Loucy (cell line): ENCODE data around the gene DNAJB6.

Experiments
- EZH2phosphoT487 ChIP-seq: fragments of 200-600 bp; IDR thresholded peaks from 2 replicates; pipeline ENCODE4 v1.6.1; 2018; ENCODE audit warnings: antibody characterized with exemption, mild to moderate bottlenecking, moderate library complexity, borderline replicate concordance
- TF ChIP-seq, protein P1 (sequence below): fragments of 200-600 bp; sonication (generic); conservative IDR thresholded peaks from 2 replicates; pipeline ENCODE4 v1.5.1; 2014; ENCODE audit warnings: mild to moderate bottlenecking, antibody characterized with exemption, low read length

DNA sequence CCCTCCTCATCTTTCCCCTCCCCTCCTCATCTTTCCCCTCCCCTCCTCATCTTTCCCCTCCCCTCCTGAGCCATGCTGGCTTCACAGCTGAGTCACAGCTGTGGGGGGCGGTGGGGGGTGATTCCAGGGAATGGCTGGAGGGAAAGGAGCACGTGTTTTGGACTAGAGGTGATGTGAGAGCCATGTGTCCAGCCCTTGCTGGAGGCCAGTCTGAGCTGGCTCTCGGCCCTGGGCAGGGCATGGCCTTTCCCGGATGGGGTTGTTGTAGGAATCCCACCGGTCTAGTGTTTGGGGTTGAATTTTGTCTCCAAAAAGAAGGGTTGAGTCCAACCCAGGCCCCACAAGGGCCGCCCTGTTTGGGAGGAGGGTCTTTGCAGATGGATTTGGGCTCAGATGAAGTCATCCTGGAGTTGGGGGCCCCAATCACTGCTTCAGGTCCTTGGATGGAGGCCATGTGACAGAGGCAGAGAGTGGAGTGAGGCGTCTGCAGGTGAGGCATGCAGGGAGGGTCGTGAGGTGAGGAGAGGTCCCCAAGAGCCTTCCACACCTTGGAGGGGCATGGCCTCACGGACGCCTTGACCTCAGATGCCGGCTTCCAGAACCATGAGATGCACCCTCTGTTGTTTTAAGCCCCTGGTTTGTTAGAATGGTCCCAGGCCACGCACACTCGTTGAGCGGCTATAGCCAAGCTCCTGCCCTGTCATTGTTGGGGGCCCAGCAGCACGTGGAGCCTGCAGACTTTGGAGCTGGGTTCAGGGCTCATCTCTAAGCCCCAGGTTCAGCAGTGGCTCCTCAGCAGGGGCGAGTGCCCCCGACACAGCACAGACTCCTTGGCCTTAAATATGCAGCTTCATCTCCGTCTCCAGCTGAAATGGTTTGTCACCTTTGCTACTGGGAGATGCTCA lies 101.6 kb downstream of the DNAJB6 start:
- TF ChIP-seq, protein P1, sequence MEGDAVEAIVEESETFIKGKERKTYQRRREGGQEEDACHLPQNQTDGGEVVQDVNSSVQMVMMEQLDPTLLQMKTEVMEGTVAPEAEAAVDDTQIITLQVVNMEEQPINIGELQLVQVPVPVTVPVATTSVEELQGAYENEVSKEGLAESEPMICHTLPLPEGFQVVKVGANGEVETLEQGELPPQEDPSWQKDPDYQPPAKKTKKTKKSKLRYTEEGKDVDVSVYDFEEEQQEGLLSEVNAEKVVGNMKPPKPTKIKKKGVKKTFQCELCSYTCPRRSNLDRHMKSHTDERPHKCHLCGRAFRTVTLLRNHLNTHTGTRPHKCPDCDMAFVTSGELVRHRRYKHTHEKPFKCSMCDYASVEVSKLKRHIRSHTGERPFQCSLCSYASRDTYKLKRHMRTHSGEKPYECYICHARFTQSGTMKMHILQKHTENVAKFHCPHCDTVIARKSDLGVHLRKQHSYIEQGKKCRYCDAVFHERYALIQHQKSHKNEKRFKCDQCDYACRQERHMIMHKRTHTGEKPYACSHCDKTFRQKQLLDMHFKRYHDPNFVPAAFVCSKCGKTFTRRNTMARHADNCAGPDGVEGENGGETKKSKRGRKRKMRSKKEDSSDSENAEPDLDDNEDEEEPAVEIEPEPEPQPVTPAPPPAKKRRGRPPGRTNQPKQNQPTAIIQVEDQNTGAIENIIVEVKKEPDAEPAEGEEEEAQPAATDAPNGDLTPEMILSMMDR, result no peak
- no peak for TF ChIP-seq EZH2phosphoT487
